ENCODE measurements around the gene TRIM63.

DNA sequence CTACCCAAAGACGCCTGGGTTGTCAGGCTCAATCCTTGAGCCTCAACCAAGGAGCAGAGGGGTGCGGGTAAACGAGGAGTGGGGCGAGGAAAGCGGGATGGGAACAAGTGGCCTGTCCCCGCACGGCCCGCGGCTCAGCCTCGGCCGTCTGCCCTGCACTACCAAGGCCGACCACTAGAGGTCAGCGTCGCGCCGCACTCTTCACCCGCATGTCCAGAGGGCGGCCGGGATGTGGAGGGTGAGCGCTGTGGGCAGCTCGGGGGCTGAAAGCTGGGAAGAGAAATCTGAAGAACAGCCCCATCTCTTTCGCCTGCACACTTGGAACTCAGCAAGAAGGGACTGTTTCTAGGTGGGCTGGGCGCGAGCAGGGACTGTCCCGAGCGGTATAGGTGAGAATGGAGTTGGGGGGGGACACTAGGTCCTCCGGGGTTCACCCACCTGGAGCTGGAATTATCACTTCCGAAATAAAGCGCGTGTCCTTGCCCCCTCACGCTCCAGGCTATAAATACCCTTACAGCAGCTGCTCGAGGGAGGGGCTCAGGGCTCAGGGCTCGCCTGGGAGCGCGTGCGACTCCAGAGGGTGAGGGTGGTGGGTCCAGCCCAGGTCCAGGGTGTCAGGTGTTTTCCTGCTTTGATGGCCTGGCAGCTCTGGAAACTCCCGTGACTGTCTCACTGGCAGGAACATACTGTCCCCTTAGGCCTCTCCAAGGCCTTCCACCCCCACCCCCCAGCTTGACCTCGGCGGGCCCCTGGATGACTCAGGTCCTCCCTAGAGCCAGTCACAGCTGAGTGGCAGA is 31.3 kb downstream of the TRIM63 start:
- TF ChIP-seq NR2C2 (CRISPR knock-in tag; IDR thresholded peaks at IDR 0.05) (no peak), USF2 (CRISPR knock-in tag; IDR thresholded peaks at IDR 0.05) (no peak), SP1 (CRISPR knock-in tag; conservative IDR thresholded peaks at IDR 0.05) (no peak), ATF3 (CRISPR knock-in tag; conservative IDR thresholded peaks at IDR 0.05) (no peak), CREB1 (CRISPR knock-in tag; IDR thresholded peaks at IDR 0.05) (no peak), E2F5 (CRISPR knock-in tag; IDR thresholded peaks at IDR 0.05) (no peak), ZNF671 (CRISPR knock-in tag; IDR thresholded peaks at IDR 0.05) (no peak), MAX (CRISPR knock-in tag; IDR thresholded peaks at IDR 0.05) (no peak; the same call in 1 of the 2 replicates), NFE2L1 (CRISPR knock-in tag; IDR thresholded peaks at IDR 0.05) (no peak), MXD4 (CRISPR knock-in tag; IDR thresholded peaks at IDR 0.05; ENCODE audit: borderline replicate concordance) (no peak), ZNF532 (CRISPR knock-in tag; IDR thresholded peaks at IDR 0.05; ENCODE audit: borderline replicate concordance) (no peak)
- TF ChIP-seq, protein P1, sequence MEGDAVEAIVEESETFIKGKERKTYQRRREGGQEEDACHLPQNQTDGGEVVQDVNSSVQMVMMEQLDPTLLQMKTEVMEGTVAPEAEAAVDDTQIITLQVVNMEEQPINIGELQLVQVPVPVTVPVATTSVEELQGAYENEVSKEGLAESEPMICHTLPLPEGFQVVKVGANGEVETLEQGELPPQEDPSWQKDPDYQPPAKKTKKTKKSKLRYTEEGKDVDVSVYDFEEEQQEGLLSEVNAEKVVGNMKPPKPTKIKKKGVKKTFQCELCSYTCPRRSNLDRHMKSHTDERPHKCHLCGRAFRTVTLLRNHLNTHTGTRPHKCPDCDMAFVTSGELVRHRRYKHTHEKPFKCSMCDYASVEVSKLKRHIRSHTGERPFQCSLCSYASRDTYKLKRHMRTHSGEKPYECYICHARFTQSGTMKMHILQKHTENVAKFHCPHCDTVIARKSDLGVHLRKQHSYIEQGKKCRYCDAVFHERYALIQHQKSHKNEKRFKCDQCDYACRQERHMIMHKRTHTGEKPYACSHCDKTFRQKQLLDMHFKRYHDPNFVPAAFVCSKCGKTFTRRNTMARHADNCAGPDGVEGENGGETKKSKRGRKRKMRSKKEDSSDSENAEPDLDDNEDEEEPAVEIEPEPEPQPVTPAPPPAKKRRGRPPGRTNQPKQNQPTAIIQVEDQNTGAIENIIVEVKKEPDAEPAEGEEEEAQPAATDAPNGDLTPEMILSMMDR (IDR thresholded peaks at IDR 0.05) = peak; percentile 100
- TF ChIP-seq, protein P2, sequence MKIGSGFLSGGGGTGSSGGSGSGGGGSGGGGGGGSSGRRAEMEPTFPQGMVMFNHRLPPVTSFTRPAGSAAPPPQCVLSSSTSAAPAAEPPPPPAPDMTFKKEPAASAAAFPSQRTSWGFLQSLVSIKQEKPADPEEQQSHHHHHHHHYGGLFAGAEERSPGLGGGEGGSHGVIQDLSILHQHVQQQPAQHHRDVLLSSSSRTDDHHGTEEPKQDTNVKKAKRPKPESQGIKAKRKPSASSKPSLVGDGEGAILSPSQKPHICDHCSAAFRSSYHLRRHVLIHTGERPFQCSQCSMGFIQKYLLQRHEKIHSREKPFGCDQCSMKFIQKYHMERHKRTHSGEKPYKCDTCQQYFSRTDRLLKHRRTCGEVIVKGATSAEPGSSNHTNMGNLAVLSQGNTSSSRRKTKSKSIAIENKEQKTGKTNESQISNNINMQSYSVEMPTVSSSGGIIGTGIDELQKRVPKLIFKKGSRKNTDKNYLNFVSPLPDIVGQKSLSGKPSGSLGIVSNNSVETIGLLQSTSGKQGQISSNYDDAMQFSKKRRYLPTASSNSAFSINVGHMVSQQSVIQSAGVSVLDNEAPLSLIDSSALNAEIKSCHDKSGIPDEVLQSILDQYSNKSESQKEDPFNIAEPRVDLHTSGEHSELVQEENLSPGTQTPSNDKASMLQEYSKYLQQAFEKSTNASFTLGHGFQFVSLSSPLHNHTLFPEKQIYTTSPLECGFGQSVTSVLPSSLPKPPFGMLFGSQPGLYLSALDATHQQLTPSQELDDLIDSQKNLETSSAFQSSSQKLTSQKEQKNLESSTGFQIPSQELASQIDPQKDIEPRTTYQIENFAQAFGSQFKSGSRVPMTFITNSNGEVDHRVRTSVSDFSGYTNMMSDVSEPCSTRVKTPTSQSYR (CRISPR knock-in tag; IDR thresholded peaks at IDR 0.05) = no peak
- TF ChIP-seq, protein P3, sequence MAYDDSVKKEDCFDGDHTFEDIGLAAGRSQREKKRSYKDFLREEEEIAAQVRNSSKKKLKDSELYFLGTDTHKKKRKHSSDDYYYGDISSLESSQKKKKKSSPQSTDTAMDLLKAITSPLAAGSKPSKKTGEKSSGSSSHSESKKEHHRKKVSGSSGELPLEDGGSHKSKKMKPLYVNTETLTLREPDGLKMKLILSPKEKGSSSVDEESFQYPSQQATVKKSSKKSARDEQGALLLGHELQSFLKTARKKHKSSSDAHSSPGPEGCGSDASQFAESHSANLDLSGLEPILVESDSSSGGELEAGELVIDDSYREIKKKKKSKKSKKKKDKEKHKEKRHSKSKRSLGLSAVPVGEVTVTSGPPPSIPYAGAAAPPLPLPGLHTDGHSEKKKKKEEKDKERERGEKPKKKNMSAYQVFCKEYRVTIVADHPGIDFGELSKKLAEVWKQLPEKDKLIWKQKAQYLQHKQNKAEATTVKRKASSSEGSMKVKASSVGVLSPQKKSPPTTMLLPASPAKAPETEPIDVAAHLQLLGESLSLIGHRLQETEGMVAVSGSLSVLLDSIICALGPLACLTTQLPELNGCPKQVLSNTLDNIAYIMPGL (CRISPR knock-in tag; IDR thresholded peaks at IDR 0.05) = 0 out of 2 replicates have a peak, but pooled peaks have one; percentile 28
